Occipital lobe (tissue), 2 donors: ENCODE data around the gene PANK4. TPM values are rescaled to one million over a fixed set of nuclear protein-coding genes. Genes with fewer than 3 reads are reported as not detected.
"Not testable (repeated sequence)": the region's sequence is repeated elsewhere in the genome, so short reads cannot be mapped to it uniquely, and the experiment has no call there.

Experiments
- DNase-seq: peaks from one replicate; lab custom pipeline; 2025; lab: John Stamatoyannopoulos, UW
- total RNA-seq: library from RNA; depleted of rRNA; stranded (reverse); fragments of >200 nt; gene quantifications from one replicate; pipeline ENCODE4 v1.2.3, GENCODE V29; 2014

Gene PANK4
- total RNA-seq = 26.0 TPM

DNA sequence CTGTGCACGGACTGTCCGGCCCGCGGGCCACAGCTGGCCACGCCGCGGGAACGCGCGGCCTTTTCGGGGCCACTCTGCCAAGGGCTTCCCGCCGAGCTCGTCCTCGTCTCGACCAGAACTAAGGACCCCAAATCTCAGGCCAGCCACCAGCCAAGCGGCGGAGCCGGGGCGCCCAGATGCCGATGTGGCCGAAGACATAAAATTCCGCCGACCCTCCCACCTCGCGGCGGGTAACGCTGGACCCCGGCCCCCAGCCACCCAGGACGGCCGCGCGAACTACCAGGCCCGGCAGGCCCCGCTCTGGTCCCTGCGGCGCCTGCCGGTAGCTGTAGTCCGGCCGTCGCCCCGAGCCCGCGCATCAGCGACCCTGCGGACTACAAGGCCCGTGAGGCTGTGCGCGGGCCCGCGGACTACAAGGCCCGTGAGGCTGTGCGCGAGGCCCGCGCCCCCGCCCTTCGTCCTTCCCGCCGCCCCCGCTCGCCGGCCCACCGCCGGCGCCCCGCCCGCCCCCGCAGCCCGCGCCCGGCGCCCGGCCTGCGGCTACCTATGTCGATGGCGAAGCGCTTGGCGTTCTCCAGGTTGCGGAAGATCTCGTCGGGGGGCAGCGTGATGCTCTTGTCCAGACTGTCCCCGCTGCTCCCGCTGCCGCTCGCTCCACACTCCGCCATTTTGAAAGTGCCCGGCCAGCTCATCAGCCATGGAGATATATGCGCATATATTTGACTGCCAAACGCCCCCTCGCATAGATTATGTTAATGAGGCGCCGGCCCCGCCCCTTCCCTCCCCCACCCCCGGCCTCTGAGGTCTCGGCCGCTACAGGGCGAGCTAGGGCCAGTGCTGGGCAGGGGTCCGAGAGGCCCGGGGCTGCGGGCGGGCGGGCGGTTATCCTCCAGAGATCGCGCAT is at the start of gene PANK4:
Gene PANK4, minus strand, starts transcription at position 677 of the 904 bp plus-strand sequence. Its CDS starts 9 bp downstream, at position 668.
- DNase-seq = peak; percentile 83

GRCh38 chr1:2574350-2574749 is 48.0 kb upstream of the PANK4 start:
- DNase-seq = no peak

- no peak for DNase-seq
Measured at GRCh38 chr1:2573250-2573920, 47.0 kb upstream of the PANK4 start.

GRCh38 chr1:2571348-2571747 is 45.0 kb upstream of the PANK4 start:
- no peak for DNase-seq

DNA sequence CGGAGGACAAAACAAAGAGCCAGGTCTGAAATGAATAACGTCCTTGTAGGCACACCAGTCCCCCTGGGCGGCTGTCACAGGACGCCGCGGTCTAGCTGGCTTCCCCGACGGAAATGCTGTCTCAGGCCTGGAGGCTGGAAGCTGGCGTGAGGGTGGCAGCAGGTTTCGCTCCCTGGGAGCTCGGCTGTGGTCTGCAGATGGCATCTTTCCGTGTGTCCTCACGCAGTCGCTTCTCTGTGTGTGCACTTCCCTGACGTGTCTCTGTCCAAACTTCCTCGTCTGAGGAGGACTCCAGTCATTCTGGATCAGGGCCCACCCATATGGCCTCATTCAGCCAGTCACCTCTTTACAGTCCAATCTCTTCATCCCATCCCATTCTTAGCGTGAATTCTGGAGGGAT is 43.9 kb upstream of the PANK4 start:
- no peak for DNase-seq

DNA sequence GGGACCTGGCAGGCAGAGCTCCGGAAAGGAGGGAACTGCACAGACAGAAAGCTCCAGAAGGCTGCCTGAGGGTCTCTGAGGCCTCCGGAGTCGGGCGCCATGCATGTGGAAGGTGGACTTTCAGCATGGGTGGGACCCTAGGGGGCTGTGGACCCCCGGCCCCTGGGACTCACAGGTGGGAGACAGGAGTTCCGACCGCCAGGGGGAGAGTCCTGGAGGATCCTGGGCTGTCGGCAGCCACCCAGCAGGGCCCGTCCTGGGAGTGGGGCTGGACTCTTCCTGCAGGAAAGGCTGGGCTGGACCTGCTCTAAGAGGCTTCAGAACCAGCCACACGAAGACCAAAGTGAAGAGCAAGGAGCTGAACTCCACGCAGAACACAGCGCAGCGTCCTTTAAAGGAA is 43.3 kb upstream of the PANK4 start:
- not testable (repeated sequence) for DNase-seq

DNA sequence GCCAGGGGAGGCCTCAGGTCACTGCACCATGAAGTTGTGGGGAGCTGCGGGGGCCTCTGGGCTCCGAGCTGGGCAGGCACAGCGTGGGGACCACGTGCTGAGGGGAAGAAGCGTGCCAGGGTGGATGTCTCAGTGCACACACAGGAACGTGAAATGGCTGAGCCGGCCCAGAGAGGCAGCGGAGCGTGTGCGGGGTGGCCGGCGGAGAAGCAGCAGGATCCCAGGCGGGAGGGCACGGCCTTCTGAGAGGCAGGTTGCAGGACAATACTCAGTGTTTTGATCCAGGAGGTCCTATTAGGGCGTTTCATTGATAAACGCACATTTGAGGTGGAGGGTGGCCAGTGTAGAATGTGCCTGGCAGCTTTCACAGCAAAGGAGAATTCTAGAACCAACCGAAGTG is 42.7 kb upstream of the PANK4 start:
- DNase-seq = no peak

DNA sequence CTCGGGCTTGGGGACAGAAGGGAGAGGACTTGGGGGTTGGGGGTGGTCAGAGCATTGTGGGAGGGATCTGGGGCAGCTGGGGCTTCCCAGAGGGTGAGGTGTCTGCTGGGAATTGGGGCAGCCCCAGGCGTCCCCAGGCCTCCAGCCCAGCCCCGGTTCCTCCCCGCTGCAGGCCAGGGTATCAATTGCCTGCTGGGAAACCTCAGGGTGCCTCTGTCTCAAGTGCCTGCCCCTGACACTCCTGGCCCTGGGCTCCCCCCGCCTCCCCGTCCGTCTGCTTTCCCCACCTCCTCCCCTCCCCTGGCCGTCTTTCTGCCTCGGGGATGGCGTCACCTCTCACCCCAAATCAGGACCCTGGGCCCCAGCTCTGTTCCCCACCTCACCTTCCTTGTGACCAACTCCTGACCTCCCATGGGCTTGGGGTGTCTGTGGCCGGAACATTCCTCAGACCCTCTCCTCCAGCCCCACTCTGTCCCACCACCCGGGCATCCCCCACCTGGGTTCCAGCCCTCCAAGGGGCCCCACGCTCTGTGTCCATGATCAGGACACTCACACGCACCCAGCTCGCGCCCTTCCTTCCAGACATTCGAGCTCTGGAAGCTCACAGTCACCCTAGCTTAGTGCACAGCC is 41.9 kb upstream of the PANK4 start:
- DNase-seq = not testable (repeated sequence)

DNA sequence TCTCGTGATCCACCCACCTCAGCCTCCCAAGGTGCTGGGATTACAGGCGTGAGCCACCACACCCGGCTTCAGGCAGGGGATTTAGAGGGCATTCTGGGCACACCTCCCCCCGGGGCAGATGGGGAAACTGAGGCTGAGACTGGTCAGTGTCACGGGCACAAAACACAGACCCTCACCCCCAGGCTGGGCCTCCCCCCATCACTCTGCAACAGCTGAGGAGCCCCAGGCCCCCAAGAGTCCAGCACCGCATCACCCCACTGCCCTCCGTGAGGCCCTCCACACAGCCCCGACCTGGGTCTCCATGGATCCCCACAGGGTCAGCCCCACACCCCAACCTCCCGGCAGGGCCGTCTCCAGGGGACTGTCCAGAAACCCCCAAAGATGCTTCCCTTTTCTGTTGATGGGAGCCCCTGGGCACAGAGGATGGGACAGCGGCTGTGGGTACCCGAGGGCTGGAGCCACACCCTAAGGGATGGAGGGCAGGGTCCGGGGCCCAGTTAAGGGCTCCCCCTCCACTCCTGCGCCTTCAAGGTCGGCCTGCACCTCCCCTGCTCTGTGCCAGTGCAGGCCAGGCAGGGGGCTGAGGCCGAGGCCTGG is 40.8 kb upstream of the PANK4 start:
- no peak for DNase-seq

DNA sequence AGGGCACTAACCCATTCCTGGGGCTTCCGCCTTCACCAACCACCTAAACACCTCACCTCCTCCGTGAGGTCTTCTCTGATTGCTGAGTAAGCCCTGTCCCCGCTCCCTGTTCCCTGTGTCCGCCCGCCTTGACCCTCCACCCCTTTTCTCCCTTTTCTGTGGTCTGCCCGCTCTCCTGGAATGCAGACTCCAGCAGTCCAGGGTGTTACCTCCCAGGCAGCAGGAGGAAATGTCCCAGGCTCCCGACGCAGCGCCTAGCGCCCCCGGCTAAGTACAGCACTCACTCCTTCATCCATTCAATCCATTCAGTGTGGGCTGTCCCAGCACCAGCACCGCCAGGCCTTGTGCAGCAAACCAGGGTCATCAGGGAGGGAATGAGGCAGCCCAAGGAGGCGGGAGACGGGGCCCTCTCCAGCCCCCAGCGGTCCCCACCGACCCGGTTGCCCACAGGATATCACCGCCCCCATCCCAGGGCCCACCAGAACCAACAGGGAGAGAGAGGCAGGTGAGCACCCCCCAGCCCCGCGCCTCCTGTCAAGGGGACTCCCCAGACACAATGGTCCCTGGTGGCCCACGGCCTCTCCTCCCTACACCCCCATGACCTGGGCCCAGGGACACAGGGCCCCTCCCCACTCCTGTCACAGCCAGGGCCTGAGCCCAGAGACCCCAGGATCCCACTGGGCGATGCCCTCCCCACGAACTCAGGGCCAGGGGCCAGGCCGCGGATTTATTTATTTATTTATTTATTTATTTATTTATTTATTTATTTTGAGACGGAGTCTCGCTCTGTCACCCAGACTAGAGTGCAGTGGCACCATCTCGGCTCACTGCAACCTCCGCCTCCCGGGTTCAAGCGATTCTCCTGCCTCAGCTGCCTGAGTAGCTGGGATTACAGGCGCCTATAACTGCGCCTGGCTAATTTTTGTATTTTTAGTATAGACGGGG is 40.0 kb upstream of the PANK4 start:
- DNase-seq = no peak

DNA sequence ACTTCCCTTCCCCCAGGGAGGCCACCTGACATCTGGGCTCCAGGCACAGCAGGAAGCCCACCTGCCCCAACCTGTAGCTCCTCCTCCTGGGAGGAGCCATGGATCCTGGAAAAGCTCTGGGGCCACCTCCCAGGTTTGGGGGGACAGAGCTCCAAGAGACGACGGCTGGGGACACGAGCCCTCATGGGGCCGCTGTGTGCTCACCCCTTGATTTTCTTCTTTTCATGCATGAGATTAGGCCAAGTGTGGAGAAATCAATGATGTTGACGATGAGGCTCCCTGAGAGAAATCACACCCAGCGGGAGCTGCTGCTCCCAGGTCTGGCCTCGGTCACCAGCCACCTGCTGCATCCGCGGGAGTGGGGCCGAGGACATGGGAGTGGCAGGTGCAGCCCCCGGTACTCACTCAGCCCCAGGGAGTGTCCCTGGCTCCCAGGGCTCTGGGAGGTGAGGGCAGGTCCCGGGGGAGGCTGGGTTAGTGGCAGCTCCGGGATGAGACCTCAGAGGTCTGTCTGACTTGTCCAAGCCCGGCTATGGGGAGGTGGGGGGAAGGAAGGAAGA is 38.5 kb upstream of the PANK4 start:
- no peak for DNase-seq

DNA sequence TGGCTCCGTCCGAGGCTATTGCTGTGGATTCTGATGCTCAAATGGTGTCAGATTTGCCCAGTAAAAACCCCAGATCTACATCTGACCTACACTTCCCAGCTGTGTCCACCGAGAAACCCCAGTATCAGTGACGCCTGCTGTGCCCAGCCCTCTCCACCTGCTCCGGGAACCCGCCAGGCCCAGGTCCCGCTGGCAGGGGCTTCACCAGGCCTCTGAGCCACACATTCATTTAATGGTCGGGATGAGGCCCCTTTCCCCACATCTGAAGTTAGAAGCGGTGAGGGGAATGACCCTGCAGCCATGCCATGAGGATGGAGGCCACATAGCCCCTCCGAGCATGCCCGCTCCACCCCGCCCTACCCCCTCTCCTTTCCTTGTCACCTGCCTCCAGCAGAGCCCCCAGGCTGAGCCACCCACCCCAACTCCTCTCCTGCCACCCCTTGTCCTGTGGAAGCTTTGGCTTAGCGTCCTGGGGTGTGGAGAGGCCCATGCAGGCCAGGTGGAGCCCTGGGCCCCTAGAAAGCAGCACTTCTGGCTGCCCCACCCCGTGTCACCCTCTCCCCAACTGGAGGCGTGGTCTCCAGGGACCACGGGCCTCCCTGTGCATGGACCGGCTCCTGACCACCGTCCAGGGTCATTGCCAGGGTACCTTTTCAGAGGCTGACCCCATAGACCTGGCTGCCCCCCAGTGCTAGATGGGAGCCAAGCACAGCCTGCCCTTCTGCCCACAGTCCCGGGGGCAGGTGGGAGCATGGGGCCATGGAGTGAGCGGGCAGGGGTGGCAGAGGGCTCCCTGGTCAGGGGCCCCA is 37.8 kb upstream of the PANK4 start:
- no peak for DNase-seq

DNA sequence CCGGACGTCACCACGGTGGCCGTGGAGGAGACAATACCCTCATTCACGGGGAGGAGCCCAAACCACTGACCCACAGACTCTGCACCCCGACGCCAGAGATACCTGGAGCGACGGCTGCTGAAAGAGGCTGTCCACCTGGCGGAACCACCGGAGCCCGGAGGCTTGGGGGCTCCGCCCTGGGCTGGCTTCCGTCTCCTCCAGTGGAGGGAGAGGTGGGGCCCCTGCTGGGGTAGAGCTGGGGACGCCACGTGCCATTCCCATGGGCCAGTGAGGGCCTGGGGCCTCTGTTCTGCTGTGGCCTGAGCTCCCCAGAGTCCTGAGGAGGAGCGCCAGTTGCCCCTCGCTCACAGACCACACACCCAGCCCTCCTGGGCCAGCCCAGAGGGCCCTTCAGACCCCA is 36.8 kb upstream of the PANK4 start:
- DNase-seq = no peak

DNA sequence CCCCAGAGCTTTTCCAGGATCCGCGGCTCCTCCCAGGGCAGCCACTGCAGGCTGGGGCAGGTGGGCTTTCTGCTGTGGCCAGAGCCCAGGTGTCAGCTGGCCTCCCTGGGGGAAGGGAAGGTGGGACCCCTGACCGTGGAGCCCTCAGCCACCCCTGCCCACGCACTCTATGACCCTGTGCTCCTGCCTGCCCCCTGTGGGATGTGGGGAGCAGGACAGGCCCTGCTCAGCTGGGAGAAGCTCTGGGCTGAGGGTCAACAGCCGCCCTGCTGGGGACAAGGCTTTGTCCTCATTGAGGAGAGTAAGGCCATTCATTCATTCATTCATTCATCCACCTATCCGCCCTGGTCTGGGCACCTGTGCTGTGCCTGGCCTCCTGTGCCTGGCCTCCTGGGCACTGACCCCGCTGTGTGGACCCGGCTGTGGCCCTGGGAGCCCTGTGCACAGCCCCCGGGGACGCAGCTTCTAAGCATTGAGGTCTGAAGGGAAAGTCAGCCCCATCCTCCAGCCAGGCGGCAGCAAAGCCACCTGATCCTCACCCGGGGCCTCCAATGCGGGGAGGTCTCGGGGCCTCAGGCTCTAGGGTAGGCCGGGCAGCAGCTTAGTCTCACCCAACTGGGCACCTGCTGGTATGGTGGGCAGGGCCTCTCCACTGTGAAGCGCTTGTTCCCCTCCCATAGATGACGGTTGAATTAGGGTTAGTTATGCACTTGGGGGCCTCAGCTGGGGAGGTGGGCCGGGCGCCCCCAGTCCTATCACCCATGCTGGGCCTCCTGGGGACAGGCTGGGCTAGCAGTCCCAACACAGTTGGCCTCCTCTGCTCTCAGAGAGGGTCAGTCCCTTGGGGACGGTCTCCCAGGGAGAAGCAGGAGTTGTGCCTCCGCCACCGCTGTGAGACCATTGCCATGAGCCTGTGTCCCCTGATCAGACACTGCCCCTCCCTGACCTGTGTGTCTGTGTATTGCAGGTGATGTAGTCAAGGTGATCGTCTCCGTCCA is 35.8 kb upstream of the PANK4 start:
- no peak for DNase-seq

DNA sequence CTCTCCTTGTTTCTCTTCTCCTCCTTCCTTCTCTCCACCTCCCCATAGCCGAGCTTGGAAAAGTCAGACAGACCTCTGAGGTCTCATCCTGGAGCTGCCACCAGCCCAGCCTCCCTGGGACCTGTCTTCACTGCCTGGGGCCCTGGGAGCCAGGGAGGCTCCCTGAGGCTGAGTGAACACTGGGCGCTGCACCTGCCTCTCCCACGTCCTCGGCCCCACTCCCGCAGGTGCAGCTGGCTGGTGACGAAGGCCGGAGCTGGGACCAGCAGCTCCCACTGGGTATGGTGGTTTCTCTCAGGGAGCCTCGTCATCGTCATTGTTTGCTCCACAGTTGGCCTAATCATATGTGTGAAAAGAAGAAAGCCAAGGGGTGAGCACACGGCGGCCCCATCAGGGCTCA is 35.0 kb upstream of the PANK4 start:
- DNase-seq = no peak

DNA sequence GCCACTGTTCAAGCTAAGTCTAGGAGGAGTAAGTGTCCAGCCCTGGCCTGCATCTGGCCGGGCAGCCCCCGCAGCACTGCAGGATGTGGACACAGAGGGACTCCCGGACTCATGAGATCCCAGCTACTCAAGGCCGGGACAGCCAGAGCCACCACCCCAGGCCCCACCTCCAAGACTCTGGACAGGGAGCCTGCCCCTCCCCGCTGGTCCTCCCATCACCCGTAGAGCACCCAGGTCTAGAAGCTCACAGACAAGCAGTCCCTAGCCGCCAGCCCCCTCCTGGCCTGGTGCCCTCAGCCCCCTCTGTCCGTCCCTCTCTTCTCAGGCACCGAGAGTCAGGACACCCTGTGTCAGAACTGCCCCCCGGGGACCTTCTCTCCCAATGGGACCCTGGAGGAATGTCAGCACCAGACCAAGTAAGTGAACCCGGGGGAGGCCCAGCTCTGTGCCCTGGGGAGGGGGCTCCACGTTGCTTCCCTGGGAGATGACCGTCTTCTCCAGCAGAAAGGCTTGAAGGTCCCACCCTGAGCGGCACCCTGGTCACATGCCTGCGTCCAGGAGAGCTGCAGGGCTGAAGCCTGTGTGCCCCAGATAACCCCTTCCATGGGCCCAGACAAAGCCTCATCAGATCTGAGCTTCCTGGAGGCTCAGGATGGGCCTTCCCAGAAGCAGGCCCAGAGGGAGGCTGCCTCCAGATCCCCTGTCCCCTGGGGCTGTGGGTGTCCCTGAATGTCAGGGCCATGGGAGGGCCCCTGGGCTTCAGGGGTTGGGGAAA is 34.1 kb upstream of the PANK4 start:
- DNase-seq = no peak

DNA sequence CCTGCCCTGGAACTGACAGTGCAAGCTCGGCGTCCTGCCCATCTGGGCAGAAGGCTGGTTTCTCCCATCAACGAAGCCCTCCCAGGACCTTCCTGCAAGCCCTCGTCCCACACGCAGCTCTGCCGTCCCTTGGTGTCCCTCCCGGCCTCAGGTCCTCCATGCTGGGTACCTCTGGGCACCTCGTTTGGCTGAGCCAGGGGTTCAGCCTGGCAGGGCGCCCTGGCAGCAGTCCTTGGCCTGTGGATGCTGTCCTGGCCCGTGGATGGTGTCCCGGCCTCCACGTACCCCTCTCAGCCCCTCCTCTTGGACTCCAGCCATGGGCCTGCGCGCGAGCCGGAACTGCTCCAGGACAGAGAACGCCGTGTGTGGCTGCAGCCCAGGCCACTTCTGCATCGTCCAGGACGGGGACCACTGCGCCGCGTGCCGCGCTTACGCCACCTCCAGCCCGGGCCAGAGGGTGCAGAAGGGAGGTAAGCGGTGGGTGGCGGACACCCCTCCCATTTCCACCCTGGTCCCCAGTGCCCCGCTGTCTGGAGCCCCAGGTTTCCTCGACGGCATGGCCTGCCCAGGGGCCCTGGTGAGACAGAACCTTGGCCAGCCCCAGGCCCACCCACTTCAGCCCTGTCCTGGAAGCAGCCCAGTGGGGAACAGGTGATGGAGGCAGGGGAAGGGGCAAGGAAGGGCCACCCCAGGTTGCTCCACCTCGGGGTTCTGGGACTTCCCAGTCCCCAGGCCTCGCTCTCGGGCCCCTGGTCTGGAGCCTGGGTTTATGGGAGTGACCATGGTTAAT is 33.3 kb upstream of the PANK4 start:
- DNase-seq = no peak
